KOPT-K1 (cell line): ENCODE measurements around the gene ANKS1B.
"Not testable (repeated sequence)": the region's sequence is repeated elsewhere in the genome, so short reads cannot be mapped to it uniquely, and the experiment has no call there.

Experiments
- H3K27ac ChIP-seq: fragments of 200-600 bp; sonication (generic); 2 replicates; pipeline ENCODE4 v1.5.1; 2016; ENCODE audit warnings: antibody characterized with exemption, mild to moderate bottlenecking, low read depth, low read length; ENCODE audit not compliant: poor library complexity, severe bottlenecking
- H3K36me3 ChIP-seq: fragments of 200-600 bp; sonication (generic); 2 replicates; pipeline ENCODE4 v1.5.1; 2017; ENCODE audit warnings: antibody characterized with exemption, mild to moderate bottlenecking, low read length, moderate library complexity; ENCODE audit not compliant: insufficient read depth
- H3K9me3 ChIP-seq: fragments of 200-600 bp; sonication (generic); 2 replicates; pipeline ENCODE4 v1.5.1; 2017; ENCODE audit warnings: antibody characterized with exemption, low read length, mild to moderate bottlenecking; ENCODE audit not compliant: insufficient read depth, poor library complexity, severe bottlenecking

ANKS1B gene

DNA sequence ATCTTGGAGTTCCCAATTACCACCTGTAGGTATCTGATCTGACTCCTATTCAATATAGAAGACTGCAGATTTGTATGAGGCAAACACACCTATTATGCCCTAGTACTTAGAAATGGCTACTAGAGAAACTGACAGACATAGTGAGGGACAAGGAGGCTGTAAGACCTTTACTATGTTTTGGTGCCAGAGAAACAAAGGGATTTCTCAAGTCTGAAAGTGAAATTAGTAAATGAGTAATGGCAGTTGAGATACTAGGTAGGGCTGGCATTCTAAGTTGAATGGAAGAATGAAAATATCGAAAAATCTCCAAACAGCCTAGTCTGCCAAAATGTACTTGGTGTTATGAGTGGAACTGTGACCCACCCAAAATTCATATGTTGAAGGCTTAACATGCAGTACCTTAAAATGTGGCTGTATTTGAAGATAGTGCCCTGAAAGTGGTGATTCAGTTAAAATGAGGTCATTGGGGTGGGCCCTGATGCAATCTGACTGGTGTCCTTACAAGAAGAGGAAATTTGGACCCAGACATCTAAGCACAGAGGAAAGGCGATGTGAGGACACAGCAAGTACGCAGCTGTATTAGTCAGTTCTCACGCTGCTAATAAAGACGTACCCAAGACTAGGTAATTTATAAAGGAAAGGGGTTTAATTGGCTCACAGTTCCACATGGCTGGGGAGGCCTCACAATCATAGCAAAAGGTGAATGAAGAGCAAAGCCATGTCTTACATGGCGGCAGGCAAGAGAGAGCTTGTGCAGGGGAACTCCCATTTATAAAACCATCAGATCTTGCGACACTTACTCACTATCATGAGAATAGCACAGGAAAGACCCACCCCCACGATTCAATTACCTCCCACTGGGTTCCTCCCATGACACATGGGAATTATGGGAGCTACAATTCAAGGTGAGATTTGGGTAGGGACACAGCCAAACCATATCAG is 1212.7 kb downstream of the ANKS1B start:
- Histone ChIP-seq H3K36me3 (no peaks in the 10 kb centered on the region), H3K9me3 (no peaks in the 10 kb centered on the region), H3K27ac (no peak overlapping the region)

DNA sequence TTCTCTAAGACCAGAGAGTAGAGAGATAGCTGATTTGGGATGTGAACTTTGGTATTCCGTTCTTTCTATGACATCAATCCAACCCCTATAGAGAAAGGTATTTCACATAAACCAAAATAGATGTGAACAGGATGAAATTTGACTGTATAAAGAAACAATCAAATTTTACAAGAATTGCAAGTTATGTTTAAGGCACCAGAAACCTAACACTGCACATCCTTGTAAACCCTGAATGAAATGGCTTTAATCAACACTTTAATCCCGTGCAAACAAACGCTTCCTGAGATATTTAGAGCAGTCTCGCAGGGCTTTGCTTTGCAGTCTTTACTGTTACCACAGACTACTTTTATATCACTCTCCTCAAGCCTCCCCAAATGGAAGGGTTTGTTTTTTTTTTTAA is 1214.5 kb downstream of the ANKS1B start:
- Histone ChIP-seq H3K27ac (no peak overlapping the region), H3K36me3 (no peaks in the 10 kb centered on the region), H3K9me3 (no peaks in the 10 kb centered on the region)

DNA sequence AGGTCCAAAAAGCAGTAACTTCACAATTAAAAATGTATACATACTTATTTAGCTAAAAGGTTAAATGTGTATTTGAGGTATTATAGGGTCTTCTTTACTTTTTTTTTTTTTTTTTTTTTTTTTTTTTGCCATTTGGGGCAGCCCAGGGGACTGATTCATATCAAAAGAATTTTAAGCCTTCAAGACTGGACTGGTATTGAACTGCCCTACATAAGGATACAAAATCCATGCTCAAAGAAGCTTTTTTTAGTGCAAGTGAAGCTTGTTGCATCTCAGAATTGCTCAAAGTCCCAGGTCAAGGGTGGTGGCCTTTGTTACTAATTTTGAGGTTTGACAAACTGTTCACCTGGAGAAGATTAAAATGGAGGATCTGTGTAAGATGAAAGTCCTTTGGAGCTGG is 1215.7 kb downstream of the ANKS1B start:
- Histone ChIP-seq H3K27ac (no peak overlapping the region), H3K36me3 (no peaks in the 10 kb centered on the region), H3K9me3 (no peaks in the 10 kb centered on the region)

DNA sequence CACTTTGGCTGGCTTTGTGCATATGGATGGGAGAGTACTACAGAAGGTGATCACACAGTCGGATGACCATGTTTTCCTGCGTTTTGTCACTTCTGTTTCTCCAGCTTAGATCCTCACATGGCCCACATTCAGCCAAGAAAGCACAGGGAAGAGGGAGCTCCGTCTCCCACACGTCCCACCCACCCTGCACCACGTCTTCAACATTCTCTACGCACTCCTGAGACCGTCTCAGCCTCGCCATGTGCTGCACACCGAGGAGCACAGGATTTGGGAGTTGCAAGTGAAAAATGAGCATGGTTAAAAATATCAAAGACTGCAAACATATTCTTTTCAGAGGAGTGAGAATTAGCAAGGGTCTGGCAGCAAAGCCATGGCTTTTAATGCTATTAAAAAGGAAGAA is 1217.5 kb downstream of the ANKS1B start:
- no peaks in the 10 kb centered on the region for H3K9me3 ChIP-seq
- no peak overlapping the region for H3K27ac ChIP-seq
- H3K36me3 ChIP-seq, result no peaks in the 10 kb centered on the region

DNA sequence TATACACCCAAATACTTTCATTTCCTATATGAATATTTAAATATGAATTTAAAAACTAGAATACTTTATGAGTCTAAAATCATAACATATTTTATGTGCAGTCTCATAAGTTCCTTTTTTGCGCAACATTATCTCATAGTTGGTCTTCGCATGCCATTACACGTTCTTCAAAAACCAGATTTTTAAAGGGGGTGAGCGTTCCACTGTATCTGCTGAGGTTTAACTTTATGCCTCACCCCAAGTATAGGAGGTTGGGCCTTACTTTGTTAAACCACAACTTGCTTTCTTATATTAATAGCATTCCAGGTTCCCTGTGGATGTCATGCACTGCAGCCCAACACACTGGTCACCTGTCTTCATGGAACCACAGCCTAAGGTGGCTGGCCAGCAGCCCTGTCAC is 1221.1 kb downstream of the ANKS1B start:
- no peaks in the 10 kb centered on the region for H3K9me3 ChIP-seq
- no peaks in the 10 kb centered on the region for H3K36me3 ChIP-seq
- no peak overlapping the region for H3K27ac ChIP-seq

DNA sequence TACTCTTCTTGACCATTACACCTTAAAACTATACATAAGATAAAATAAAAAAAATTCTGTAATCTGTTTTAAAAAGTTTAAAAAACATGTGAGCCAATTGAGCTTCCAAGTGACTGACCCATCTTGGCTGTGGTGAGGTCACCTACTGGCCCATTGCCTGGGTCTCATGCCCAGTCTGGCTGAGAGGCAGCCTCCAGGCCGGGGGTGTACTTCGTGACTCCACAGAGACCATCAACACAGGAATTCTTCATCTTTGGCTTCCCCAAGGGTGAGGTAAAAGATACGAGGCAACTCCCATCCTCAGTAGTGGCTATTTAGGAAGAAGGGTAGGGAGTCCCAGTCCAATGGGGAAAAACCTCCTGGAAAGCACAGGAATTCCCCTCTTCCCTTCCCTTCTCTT is 1226.4 kb downstream of the ANKS1B start:
- Histone ChIP-seq H3K36me3 (no peaks in the 10 kb centered on the region), H3K9me3 (no peaks in the 10 kb centered on the region), H3K27ac (no peak overlapping the region)

DNA sequence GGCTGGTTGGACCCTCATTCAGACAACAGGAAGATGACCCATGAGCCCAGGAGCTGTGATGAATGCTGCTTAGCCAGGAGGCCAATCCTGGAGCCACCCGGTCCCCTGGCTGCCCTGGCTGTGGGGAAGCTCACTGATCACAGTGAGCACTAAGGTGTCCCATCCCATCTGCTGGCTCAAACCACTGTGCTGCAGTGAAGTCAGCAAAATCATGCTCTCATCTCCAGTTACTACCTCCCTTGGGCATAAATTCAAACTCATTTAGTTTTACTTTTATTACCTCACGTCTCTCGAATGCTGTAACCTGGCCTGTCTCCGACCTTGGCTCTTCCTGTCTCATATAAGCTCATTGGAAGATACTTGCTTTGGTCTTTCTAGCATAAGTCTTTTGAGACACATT is 1227.3 kb downstream of the ANKS1B start:
- H3K36me3 ChIP-seq, result no peaks in the 10 kb centered on the region

DNA sequence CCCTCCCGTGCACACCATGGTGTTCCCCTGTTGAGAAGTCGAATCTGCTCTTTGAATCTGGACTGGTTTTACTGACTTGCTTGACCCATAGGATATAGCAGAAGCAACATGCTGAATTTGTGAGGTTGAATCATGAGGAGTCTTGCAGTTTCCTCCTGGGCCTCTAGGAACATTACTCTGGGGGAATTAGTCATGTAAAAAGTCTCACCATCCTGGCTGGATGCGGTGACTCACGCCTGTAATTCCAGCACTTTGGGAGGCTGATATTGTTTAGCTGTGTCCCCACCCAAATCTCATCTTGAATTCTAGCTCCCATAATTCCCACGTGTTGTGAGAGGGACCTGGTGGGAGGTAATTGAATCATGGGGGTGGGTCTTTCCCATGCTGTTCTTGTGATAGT is 1228.9 kb downstream of the ANKS1B start:
- H3K9me3 ChIP-seq, H3K36me3 ChIP-seq, H3K27ac ChIP-seq: not testable (repeated sequence)

More for the DNA sequence above, 1227.3 kb downstream of the ANKS1B start:
- no peaks in the 10 kb centered on the region for H3K9me3 ChIP-seq
- H3K27ac ChIP-seq, result no peak overlapping the region

DNA sequence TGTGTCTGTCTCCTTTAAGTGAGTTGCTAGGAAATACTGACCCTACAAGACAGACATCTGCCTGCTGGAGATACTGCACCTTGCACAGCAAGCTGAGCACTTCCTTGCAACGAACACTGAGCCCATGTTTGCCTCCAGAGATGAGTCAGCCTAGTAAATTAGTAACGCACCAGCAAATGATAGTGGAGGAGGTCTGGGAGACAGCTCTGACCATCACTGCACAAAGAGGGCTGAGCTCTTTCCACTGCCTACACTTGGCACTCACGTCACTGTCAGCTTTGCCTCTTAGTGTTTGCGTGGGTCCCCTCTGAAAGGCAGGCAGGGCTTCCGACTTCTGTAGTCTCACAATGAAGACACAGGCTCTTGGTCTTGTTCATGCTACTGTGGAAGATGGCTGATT is 1230.6 kb downstream of the ANKS1B start:
- Histone ChIP-seq H3K9me3 (no peaks in the 10 kb centered on the region), H3K27ac (no peak overlapping the region), H3K36me3 (no peaks in the 10 kb centered on the region)

DNA sequence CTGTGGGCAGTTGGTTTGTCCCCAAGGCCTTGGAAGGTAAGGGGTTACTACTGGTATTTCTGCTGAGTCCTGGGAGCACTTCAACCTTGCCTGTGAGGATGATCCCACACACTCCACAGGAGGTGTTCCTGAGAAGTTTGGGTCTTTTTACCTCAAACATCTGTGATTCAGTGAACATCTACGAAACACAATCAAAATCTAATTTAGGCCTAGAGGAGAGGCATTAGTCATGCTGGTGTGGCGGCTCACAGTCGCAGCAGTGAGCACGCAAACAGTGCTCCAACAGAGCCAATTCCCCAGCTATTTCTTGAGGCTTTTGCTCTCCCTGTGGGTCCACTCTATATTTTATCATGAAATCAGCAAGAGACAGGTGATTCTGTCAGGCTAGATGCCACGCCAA is 1232.0 kb downstream of the ANKS1B start:
- Histone ChIP-seq H3K36me3 (no peaks in the 10 kb centered on the region), H3K27ac (no peak overlapping the region), H3K9me3 (no peaks in the 10 kb centered on the region)

DNA sequence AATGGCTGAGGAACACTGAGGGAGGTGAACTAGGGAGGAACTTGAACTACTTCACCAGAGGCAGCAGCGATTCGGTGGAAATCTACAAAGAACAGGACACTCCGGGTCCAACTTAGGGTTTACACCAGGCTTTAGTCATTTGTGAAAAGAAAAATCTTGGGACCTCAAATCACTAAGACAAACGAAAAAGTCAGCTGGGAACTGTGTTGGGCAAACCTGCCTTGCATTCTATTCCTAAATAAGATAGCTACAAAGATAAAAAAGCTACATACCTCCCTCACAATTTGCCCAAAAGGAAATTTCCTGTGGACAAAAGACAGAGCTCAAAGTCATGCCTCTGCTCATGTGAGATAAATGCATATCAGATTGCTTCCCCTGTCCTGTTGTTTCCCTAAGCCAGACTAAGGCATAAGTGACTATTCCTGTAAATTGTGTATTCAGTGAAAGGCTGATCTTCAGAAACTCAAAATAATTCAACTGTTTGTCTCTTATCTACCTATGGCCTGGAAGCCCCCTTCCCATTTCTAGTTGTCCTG is 1233.1 kb downstream of the ANKS1B start:
- H3K36me3 ChIP-seq, result no peaks in the 10 kb centered on the region
- no peak overlapping the region for H3K27ac ChIP-seq
- no peaks in the 10 kb centered on the region for H3K9me3 ChIP-seq

DNA sequence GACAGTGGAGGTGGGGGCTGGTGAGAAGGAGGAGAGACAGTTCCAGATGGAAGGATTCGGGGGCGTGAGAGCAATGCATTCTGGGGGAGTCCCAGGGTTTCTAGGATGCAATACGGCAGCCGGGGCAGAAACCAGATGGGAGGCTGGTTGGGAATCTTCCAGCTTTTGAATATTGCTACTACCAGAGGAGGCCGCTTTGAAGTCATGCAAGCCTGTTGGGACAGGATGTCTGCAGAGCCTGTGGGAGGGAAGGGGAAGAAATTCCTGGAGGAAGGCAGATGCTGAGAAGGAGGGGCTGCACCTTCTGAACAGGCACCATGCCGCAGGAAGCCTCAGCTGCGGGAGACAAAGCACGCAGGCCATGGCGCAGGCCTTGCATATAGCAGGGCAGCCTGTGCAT is 1234.2 kb downstream of the ANKS1B start:
- Histone ChIP-seq H3K9me3 (no peaks in the 10 kb centered on the region), H3K27ac (no peak overlapping the region), H3K36me3 (no peaks in the 10 kb centered on the region)

DNA sequence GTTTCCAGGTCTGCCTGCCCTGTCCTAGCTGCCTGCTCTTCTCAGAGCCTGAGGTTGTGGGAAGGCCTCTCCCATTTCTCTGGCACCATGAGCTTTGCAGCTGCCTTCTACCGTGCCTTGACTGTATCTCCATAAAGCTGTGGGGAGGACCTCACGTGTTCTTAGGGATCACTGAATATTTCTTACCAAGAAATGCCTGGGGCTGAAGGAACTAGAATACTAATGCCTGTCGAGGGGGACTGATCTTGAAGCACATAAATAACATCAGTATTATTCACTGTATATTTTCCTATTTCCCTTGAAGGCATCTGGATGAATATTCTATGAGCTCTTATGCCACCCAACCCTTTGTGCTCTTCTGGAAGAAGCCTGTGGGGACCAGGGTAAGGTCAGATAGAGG is 1236.3 kb downstream of the ANKS1B start:
- no peaks in the 10 kb centered on the region for H3K36me3 ChIP-seq
- H3K9me3 ChIP-seq, result no peaks in the 10 kb centered on the region
- H3K27ac ChIP-seq, result no peak overlapping the region

DNA sequence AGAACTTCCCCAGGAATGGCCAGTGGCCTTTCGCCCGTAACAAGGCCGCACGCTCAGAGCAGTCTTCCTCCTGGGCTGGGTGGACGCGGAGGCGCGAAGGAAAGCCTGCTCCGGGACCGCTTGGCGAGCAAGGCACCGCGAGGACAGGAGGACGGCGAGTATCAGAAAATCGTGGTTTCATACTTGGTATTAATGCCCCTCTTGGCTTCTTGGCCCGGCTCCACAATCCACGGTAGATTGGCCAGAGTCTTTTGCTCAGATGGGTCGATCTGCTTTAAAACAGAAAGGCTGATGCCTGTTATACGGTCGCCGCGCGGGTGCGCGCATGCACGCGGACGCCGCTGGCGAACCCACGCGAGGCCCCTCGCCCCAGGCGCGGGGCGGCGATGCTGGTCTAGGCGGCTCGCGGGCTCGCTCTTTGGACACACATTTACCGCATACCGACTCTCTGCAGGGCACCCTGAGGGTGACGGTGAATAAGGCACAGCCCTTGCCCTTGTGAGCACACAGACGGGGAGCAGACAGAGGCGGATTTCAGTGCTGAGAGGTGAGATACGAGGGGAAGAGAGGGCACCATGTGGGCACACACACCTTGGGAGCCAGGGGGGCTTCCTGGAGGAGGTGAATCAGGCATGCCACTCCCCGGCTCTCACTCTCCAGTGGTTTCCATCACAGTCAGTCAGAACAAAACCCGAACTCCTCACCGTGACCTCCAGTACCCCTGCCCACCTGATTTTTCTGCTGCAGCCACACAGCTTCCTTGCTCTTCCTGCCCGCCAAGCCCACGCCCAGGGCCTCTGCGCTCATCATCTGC is 1239.0 kb downstream of the ANKS1B start:
- Histone ChIP-seq H3K27ac (no peak overlapping the region), H3K9me3 (no peaks in the 10 kb centered on the region)

DNA sequence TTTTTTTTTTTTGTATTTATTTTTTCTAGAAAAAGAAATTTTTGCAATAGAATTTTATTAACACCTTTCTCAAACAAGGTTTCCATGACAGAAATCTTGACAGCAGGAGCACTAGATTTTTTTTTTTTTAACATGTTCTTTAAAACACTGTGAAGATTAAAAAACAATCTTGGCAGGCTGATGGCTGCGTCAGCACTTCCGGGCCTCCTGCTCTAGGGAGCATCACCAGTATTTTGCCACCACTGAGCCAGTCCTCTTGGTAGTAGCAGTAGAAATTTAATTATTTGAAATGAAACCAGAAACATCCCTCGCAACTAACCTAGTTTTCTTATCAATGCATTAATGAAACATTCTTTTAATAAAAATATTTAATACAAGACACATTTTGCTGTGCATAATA is 1240.1 kb downstream of the ANKS1B start:
- H3K9me3 ChIP-seq, result no peaks in the 10 kb centered on the region
- no peaks in the 10 kb centered on the region for H3K36me3 ChIP-seq
- H3K27ac ChIP-seq, result no peak overlapping the region

More for the DNA sequence above, 1239.0 kb downstream of the ANKS1B start:
- H3K36me3 ChIP-seq, result no peaks in the 10 kb centered on the region
